HG03457 (cell line): ENCODE measurements around the gene UNK.

Source experiments
- ATAC-seq: cut with Tn5 transposase; IDR thresholded peaks from one replicate; pipeline ENCODE4 v1.9.1; 2021; ENCODE audit warnings: moderate number of reproducible peaks; ENCODE audit not compliant: unreplicated experiment

The UNK gene

GRCh38 chr17:75819116-75819515 is 34.5 kb downstream of the UNK start:
- no peak for ATAC-seq

GRCh38 chr17:75819678-75820077 is 35.1 kb downstream of the UNK start:
- no peak for ATAC-seq

GRCh38 chr17:75820094-75821080 is 35.8 kb downstream of the UNK start:
- ATAC-seq, result no peak

GRCh38 chr17:75821552-75821951 is 36.9 kb downstream of the UNK start:
- no peak for ATAC-seq

GRCh38 chr17:75822119-75822799 is 37.7 kb downstream of the UNK start:
- no peak for ATAC-seq

- ATAC-seq, result no peak
These were observed 38.2 kb downstream of the UNK start for GRCh38 chr17:75822800-75823166.

- no peak for ATAC-seq
These were observed 38.8 kb downstream of the UNK start for GRCh38 chr17:75823257-75824041.

GRCh38 chr17:75824050-75824552 is 39.5 kb downstream of the UNK start:
- ATAC-seq, result no peak

GRCh38 chr17:75824666-75825065 is 40.1 kb downstream of the UNK start:
- no peak for ATAC-seq

GRCh38 chr17:75825149-75825552 is 40.5 kb downstream of the UNK start:
- no peak for ATAC-seq

- ATAC-seq, result no peak
These were observed 41.3 kb downstream of the UNK start for GRCh38 chr17:75825748-75826370.

GRCh38 chr17:75826561-75827307 is 42.1 kb downstream of the UNK start:
- no peak for ATAC-seq

GRCh38 chr17:75827308-75828075 is 42.9 kb downstream of the UNK start:
- ATAC-seq, result no peak

- no peak for ATAC-seq
These were observed 43.4 kb downstream of the UNK start for GRCh38 chr17:75828076-75828400.

GRCh38 chr17:75828741-75829140 is 44.1 kb downstream of the UNK start:
- no peak for ATAC-seq

GRCh38 chr17:75829747-75830146 is 45.1 kb downstream of the UNK start:
- no peak for ATAC-seq

- no peak for ATAC-seq
These were observed 45.8 kb downstream of the UNK start for GRCh38 chr17:75830164-75831031.

GRCh38 chr17:75831032-75831571 is 46.5 kb downstream of the UNK start:
- no peak for ATAC-seq
